Kidney (tissue), 14 donors: Measurements from ENCODE around the gene SMG6. TPM values are rescaled to one million over a fixed set of nuclear protein-coding genes. Genes with fewer than 3 reads are reported as not detected.

ENCODE experiments used
- DNase-seq, 5 donors: peaks; one replicate each; pipeline ENCODE4 v3.0.0-alpha.2; 2013 to 2020
- FAIRE-seq: peaks from 2 replicates; lab custom pipeline; 2012; peaks lifted over from hg19 to GRCh38; lab: Jason Lieb, UNC
- H3K27ac ChIP-seq, 2 donors: one replicate each; pipeline ENCODE4 v1.7.0; 2013; ENCODE audit warnings: low read depth in 2 of 2, low read length in 2 of 2, inconsistent platforms in 1 of 2
- H3K27me3 ChIP-seq: one replicate; pipeline ENCODE4 v1.7.1; 2013; ENCODE audit warnings: low read length, inconsistent platforms; ENCODE audit not compliant: control insufficient read depth, insufficient read depth
- H3K36me3 ChIP-seq, 3 donors: one replicate each; pipeline versions ENCODE4 v1.7.0 to v1.7.1; 2013; ENCODE audit warnings: low read length in 3 of 3, control low read depth in 1 of 3, inconsistent platforms in 1 of 3; ENCODE audit not compliant: insufficient read depth in 3 of 3, control insufficient read depth in 2 of 3
- H3K4me1 ChIP-seq, 3 donors: one replicate each; pipeline versions ENCODE4 v1.7.0 to v1.7.1; 2013; ENCODE audit warnings: low read length in 3 of 3, inconsistent platforms in 1 of 3, low read depth in 1 of 3; ENCODE audit not compliant: control insufficient read depth in 2 of 3, insufficient read depth in 2 of 3
- H3K4me3 ChIP-seq, 3 donors: one replicate each; pipeline versions ENCODE4 v1.7.0 to v1.8.1; 2013; ENCODE audit warnings: low read length in 3 of 3, control low read depth in 1 of 3, inconsistent platforms in 1 of 3
- H3K9ac ChIP-seq, 3 donors: one replicate each; pipeline versions ENCODE4 v1.7.0 to v1.7.1; 2013; ENCODE audit warnings: low read length in 3 of 3, control low read depth in 1 of 3, inconsistent platforms in 1 of 3
- H3K9me3 ChIP-seq, 3 donors: one replicate each; pipeline versions ENCODE4 v1.7.0 to v1.7.1; 2013; ENCODE audit warnings: low read length in 3 of 3, control low read depth in 1 of 3, inconsistent platforms in 1 of 3; ENCODE audit not compliant: control insufficient read depth in 2 of 3, insufficient read depth in 1 of 3
- intact Hi-C: fragments of 100-400 bp; cut with DNase I; formaldehyde crosslinking; loops from one replicate; pipeline ENCODE4 v1.11.1; 2022
- polyA plus RNA-seq: library from polyadenylated mRNA; stranded (reverse); fragments of 350-450 nt; fragmentation: Illumina TruSeq; extraction: RNeasy Lipid Tissue Mini Kit (QIAGEN cat#74804); gene quantifications from one replicate; pipeline ENCODE4 v1.2.3, GENCODE V29; 2014; ENCODE audit warnings: low read depth, low replicate concordance; ENCODE audit not compliant: insufficient read depth
- total RNA-seq: library from RNA; stranded (reverse); fragmentation: NEBNext Ultra II Directional; extraction: Animal tissue kit (Norgen Biotek cat#: 25700); gene quantifications from one replicate; pipeline ENCODE4 v1.2.1, GENCODE V29; 2021
- TF ChIP-seq, protein P1 (sequence below): IDR thresholded peaks from 3 replicates; pipeline ENCODE4 v1.5.1; 2012; ENCODE audit warnings: mild to moderate bottlenecking, moderate library complexity, borderline replicate concordance; ENCODE audit not compliant: insufficient read depth; ENCODE audit errors: extremely low read depth
- donor health status: control.
- donor health status: control.
- donor health status: control.
- donor health status: control.
- donor health status: control.
- donor health status: DM: yes; HTN: yes; CAD: no.
- donor health status: Normal renal cell carcinoma (clear cell type).

SMG6 gene
- total and polyA plus RNA-seq, 2 donors from 2014 or later, result 20.6 to 37.3 TPM

DNA sequence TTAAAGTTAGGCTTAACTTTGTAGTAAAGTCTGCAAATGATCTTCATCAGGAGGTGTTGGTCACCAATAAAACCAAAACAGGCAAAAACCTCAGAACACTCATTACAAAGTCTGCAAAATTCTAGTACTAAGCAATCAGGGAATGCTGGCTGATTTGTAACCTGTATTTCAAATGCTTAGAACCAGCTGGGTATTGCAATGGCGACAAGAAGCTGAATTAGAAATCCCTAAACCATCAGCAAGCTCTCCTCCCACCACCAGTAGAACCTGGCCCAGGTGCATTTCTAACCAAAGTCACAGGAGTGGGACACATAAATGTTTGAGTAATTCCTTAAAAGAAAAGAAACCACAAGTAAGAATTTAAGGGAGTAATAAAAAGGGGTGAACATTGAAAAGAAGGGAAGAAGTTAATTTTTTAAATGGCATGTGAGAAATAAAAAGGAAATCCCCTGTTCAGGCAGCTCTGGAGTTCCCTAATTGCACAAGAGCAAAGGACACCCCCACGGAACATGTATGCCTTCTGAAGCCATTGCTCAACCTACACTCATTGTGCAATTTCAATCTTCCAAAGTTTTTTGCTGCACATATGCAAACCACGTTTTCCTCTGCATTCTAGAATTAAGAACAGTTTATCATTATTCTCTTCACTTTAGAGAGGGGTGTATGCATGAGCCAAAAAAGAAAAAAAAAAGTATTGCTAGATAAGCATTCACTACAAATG lies 145.8 kb downstream of the SMG6 start:
- H3K9ac ChIP-seq, result no peak overlapping the region
- peaks cover 0 to 21% (median 3%) of the 10 kb centered on the region in 3 donors for H3K36me3 ChIP-seq
- no peaks in the 10 kb centered on the region for H3K27me3 ChIP-seq
- H3K4me3 ChIP-seq, result no peak overlapping the region
- H3K4me1 ChIP-seq, result no peaks in the 10 kb centered on the region
- TF ChIP-seq, protein P1, sequence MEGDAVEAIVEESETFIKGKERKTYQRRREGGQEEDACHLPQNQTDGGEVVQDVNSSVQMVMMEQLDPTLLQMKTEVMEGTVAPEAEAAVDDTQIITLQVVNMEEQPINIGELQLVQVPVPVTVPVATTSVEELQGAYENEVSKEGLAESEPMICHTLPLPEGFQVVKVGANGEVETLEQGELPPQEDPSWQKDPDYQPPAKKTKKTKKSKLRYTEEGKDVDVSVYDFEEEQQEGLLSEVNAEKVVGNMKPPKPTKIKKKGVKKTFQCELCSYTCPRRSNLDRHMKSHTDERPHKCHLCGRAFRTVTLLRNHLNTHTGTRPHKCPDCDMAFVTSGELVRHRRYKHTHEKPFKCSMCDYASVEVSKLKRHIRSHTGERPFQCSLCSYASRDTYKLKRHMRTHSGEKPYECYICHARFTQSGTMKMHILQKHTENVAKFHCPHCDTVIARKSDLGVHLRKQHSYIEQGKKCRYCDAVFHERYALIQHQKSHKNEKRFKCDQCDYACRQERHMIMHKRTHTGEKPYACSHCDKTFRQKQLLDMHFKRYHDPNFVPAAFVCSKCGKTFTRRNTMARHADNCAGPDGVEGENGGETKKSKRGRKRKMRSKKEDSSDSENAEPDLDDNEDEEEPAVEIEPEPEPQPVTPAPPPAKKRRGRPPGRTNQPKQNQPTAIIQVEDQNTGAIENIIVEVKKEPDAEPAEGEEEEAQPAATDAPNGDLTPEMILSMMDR, result no peak
- DNase-seq (no peak), FAIRE-seq (no peak)
- H3K9me3 ChIP-seq, result no peaks in the 10 kb centered on the region
- no peak overlapping the region for H3K27ac ChIP-seq
- intact Hi-C loops, result no loop called here

DNA sequence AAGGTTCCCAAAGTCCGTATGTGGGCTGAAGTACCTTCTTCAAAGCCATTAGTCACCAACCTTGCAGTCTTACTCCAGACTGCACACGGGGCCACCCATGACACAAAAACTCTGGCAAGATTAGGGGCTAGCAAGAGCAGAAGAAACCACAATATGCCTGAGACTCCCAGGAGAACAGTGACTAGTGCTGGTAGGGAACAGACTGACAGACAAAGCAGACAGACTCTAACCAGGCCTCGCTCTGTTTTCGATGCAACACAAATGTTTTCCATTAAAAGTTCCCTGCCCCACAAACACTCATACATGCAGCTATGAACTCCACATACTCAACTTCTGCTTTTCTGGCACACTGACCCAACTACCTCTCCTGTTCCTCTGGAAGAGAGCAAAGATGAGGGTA lies 146.5 kb downstream of the SMG6 start:
- no peak for FAIRE-seq
- H3K9ac ChIP-seq, result no peak overlapping the region
- no peak overlapping the region for H3K27ac ChIP-seq

DNA sequence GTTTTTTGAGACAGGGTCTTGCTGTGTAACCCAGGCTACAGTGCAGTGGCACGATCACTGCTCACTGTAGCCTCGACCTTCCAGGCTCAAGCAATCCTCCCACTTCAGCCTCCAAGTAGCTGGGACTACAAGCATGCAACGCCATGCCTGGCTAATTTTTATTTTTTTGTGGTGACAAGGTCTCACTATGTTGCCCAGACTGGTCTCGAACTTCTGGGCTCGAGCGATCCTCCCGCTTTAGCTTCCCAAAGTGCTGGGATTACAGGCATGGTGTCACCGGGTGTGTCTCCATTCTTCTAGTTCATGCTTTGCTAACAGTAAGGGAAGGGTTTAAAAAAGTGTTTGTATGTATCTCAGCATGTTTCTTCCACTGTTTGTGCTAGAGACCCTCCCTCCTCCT lies 146.9 kb downstream of the SMG6 start:
- intact Hi-C loops, result no loop called here
- Histone ChIP-seq H3K4me3 (no peak overlapping the region), H3K9me3 (no peaks in the 10 kb centered on the region), H3K27ac (no peak overlapping the region), H3K27me3 (no peaks in the 10 kb centered on the region), H3K4me1 (no peaks in the 10 kb centered on the region), H3K9ac (no peak overlapping the region), H3K36me3 (peaks cover 0 to 20% (median 3%) of the 10 kb centered on the region in 3 donors)
- no peak for FAIRE-seq
- DNase-seq, result no peak
- TF ChIP-seq, protein P1, result no peak

More for the DNA sequence above, 146.5 kb downstream of the SMG6 start:
- H3K9me3 ChIP-seq, result no peaks in the 10 kb centered on the region
- H3K27me3 ChIP-seq, result no peaks in the 10 kb centered on the region
- TF ChIP-seq, protein P1, result no peak
- intact Hi-C loops, result no loop called here
- H3K36me3 ChIP-seq, result peaks cover 0 to 21% (median 3%) of the 10 kb centered on the region in 3 donors
- no peaks in the 10 kb centered on the region for H3K4me1 ChIP-seq
- DNase-seq, result no peak
- no peak overlapping the region for H3K4me3 ChIP-seq
